Activated CD4-positive, CD25-positive, alpha-beta regulatory T cell treated with anti-CD3 and anti-CD28 coated beads, Interleukin-2, amount 50 U/mL, for 16 hours (primary cell): Measurements from ENCODE around the gene ANKRD1.
"Not testable (repeated sequence)": the region's sequence is repeated elsewhere in the genome, so short reads cannot be mapped to it uniquely, and the experiment has no call there.

ENCODE experiments used
- DNase-seq: peaks from one replicate; pipeline ENCODE4 v3.0.0-alpha.2; 2020; ENCODE audit warnings: low read depth, low spot score

Gene ANKRD1

GRCh38 chr10:90912174-90912573 lies 8.7 kb downstream of the ANKRD1 start:
- DNase-seq: no peak

- peak; percentile 3 for DNase-seq
Measured at GRCh38 chr10:90911133-90912051, 9.5 kb downstream of the ANKRD1 start.

GRCh38 chr10:90906596-90906995 lies 14.3 kb downstream of the ANKRD1 start:
- DNase-seq: no peak

GRCh38 chr10:90905925-90906324 lies 15.0 kb downstream of the ANKRD1 start:
- DNase-seq: no peak

DNA sequence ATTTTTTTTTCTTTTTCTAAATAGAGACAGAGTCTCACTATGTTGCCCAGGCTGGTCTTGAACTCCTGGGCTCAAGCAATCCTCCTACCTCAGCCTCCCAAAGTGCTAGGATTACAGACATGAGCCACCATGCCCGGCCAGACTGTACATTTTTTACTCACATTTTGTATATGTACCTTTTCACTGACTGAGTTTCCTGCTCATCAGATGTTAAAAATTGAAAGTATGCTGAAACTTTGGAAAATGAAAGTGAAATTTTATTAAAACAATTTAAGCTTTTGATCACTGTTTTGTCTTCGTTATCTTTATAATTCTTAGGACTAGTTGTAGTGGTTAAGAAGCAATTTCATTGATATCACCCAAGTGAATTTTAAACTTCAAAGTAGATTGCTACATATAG lies 24.0 kb downstream of the ANKRD1 start:
- DNase-seq: not testable (repeated sequence)

DNA sequence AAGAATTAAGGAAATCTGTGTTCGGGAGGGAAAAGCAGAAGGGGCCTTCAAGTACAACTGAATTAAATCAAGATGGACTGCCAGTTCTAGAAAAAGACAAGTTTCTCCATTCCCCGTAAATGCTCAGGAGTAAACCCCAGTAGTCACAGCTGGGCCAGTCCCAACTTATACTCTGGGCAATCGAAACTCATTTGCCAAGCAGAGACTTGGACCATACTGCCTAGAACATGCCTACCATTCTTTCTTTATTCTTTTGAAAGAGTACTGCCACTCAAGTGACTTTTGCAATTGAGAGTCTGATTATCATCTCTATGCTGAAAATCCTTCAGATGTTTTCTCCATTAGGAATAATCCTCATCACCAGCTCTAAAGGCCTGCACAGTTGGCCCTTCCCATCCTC lies 27.7 kb downstream of the ANKRD1 start:
- no peak for DNase-seq

DNA sequence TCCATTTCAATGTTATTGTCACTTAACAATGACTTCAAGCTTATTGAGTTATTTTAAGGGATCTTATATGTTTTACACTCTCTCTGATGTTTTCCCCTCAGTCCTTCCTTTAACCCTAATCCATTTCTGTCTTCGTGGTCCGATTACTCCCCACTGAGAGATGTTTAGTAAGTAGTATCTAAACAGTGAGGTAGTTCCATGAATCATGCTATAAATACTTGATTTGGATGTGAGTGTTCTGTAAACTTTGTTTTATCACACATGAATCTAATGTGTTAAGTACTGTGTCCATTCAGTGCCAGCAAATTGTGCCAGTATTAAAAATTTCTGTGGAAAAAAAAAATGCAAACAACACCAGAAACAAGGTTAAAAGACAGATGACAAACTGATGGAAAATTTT lies 30.5 kb downstream of the ANKRD1 start:
- no peak for DNase-seq

GRCh38 chr10:90889636-90890035 lies 31.3 kb downstream of the ANKRD1 start:
- no peak for DNase-seq

DNA sequence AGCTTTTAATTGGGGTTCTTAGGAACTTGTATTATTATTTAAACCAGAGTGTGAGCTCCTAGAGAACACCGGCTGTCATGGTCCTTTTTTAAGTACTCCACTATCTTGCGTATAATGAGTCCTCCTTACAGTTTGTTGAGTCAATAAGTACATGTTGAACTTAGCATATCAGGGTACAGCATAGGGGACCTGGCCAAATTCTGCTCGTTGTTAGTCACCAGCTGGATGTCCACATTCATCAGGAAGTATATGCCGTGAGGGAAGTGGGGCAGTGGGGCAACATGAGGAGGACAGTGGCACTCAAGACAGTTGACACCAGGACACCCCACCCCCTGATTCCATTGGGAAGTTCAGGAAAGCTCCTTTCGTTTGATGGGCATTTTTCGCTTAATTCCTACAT lies 32.5 kb downstream of the ANKRD1 start:
- no peak for DNase-seq

DNA sequence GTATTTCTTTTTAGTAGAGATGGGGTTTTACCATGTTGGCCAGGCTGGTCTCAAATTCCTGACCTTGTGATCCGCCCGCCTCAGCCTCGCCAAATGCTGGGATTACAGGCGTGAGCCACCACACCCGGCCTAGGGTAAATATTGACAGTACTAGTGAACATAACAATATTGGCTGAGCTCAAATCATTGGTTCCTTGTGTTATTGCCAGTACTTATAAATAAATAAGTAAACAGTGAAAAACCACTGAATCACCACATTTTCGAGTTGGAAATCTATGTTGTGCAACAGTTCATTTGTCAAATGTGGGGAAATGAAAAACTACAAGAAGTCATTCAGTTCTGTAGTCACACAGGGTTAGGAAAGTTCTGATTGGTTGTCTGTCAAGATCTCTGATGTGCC lies 33.3 kb downstream of the ANKRD1 start:
- DNase-seq: no peak

GRCh38 chr10:90885176-90885575 lies 35.7 kb downstream of the ANKRD1 start:
- no peak for DNase-seq

GRCh38 chr10:90884431-90884830 lies 36.5 kb downstream of the ANKRD1 start:
- no peak for DNase-seq

GRCh38 chr10:90880059-90880719 lies 40.7 kb downstream of the ANKRD1 start:
- DNase-seq: not testable (repeated sequence)

- no peak for DNase-seq
Measured at GRCh38 chr10:90879062-90879461, 41.8 kb downstream of the ANKRD1 start.

DNA sequence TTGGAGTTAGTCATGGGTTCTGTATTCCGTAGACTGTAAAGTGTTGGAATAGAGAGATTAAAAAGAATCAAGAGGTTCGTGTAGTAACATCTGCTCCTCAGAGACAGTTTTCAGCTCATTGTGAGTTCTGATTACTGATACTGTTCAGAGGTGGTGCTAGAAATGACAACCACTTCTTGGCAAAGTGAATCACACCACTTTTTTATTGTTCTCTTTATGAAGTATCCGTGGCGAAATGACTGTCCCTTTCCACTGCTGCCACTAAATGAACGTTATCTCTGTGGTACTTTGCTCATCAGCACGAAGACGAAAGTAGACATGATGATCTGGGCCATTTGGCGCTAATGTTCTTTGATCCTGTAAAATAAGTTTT lies 48.3 kb downstream of the ANKRD1 start:
- no peak for DNase-seq

DNA sequence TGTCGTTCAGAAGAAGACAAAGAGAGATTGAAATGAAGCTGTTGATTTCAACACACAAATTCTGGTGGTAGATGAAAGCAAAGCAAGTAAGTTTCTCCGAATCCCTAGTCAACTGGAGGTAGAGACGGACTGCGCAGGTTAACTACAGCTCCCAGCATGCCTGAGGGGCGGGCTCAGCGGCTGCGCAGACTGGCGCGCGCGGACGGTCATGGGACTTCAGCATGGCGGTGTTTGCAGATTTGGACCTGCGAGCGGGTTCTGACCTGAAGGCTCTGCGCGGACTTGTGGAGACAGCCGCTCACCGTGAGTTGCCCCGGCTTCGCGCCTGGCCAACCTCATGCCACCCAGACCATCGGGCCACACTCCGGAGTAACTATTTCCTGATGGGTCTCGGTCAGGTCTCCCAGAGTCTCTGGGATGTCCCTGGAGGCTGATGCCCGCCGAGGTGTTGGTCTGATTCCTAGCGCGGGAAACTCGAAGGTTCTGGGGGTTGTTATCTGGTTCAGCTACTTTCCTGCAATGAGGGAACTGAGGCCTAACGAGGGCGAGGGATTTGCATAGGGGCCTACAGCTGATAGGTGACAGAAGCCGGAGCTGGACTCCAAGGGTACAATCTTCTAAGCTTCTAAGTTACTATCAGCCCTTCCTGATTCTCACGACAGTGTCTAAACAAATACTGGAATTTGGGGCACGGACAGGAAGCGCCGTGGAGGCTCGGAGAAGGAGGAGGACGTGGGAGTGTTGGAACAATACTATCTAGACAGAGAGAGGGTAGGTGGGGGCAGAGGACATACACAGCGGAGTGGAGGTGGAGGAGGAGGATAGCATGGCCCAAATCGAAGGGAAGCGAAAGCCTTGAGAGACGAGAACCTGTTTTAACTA lies 48.9 kb downstream of the ANKRD1 start, which contains the start of gene RPP30:
Gene RPP30, plus strand, starts transcription at position 209 of the 882 bp plus-strand sequence. Its CDS starts 13 bp downstream, at position 222.
- peak; percentile 77 for DNase-seq

DNA sequence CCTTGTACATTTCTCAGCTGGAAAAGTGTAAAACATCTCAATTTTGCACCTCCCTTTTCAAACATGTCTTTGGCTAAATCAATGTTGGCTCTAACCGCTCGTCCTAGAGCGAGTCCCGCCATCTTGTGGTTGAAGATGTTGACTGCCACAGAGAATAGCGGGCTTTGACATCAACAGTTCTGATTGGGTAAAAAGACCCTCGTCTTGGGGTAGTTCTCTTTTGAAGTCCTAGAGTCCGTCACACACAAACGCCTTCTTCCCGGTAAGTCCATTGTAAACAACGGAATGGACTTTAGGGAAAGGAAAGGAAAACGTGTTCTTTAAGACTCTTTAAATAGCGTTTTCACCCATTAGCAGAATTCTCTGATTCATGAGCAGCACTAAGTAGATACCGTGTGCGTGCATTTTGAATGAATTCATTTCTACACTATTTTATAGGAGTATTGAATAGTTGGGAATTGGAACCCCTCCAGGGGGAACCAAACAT lies 49.6 kb downstream of the ANKRD1 start:
- no peak for DNase-seq

DNA sequence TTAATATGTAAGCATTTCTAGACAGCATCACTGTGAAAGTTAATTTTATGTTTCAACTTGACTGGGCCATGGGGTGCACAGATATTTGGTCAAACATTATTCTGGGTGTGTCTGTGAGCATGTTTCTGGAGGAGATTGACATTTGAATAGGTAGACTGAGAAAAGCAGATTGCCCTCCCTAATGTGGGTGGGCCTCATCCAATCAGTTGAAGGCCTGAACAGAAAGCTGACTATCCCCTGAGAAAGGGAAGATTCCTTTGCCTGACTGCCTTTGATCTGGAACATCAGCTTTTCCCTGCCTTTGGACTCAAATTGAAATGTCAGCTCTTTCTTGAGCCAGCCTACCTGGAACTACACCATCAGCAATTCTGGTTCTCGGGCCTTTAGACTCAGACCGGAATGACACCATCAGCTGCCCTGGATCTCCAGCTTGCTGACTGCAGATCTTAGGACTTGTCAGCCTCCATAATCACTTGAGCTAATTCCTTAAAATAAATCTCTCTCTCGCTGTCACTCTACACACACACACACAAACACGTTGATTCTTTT lies 54.8 kb downstream of the ANKRD1 start:
- DNase-seq: no peak

DNA sequence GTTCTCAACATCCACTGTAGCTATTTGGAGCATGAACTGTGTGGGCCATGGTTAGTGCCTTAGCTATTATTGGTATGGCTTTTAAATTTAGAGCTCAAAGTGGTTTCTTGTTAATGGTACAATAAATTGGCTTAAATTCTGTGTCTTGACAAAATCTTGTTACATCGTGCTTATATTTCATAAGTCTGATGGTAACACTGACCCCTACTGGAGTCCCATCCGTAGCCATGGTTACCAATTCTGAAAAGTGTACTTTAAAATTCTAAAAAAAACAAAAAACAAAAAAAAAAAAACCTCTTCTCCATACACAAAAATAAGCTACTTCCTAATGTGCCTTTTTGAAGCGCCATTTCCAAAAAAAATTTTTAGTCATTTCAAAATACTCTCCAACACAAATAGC lies 55.5 kb downstream of the ANKRD1 start:
- DNase-seq: no peak

- no peak for DNase-seq
Measured at GRCh38 chr10:90862908-90863514, 57.9 kb downstream of the ANKRD1 start.
